HepG2 (cell line): ENCODE results near the gene ARTN. TPM values are rescaled to one million over a fixed set of nuclear protein-coding genes. Genes with fewer than 3 reads are reported as not detected.
A peak's percentile ranks its signal among the peaks of the same experiment; 100 is the strongest.

ENCODE experiments used
- AGO2 ChIP-seq: fragments of 200-400 bp; formaldehyde crosslinking; optimal IDR thresholded peaks from 2 replicates; pipeline ENCODE3; 2017; ENCODE audit warnings: mild to moderate bottlenecking, low read depth, low read length, moderate library complexity
- AHR ChIP-seq: IDR thresholded peaks from 2 replicates; pipeline ENCODE4 v1.6.1; 2018; ENCODE audit warnings: missing genetic modification reagents, missing compliant biosample characterization
- ARNT ChIP-seq: fragments of 450-650 bp; IDR thresholded peaks from 2 replicates; pipeline ENCODE4 v1.6.1; 2017
- ETV5 ChIP-seq: IDR thresholded peaks from 2 replicates; pipeline ENCODE4 v1.6.1; 2018; ENCODE audit warnings: missing biosample characterization, missing genetic modification reagents, inconsistent platforms, borderline replicate concordance
- FOXJ3 ChIP-seq: sonication (generic); formaldehyde crosslinking; IDR thresholded peaks from 2 replicates; pipeline ENCODE4 v1.4.0; 2020; ENCODE audit warnings: missing genetic modification reagents, mild to moderate bottlenecking, borderline replicate concordance
- HMGXB4 ChIP-seq, 2 experiments: sonication (generic) in 1 of 2; formaldehyde crosslinking in 1 of 2; IDR thresholded peaks; 2 replicates each; pipeline versions ENCODE4 v1.4.0 to v1.6.1; 2018 to 2020; ENCODE audit warnings: missing genetic modification reagents in 2 of 2, borderline replicate concordance in 1 of 2, low read depth in 1 of 2, mild to moderate bottlenecking in 1 of 2, missing biosample characterization in 1 of 2
- KDM2A ChIP-seq: sonication (generic); formaldehyde crosslinking; IDR thresholded peaks from 2 replicates; pipeline ENCODE4 v1.4.0; 2020; ENCODE audit warnings: low read depth, missing genetic modification reagents, borderline replicate concordance
- KDM5B ChIP-seq: sonication (generic); formaldehyde crosslinking; IDR thresholded peaks from 2 replicates; pipeline ENCODE4 v1.4.0; 2020; ENCODE audit warnings: missing genetic modification reagents, mild to moderate bottlenecking, borderline replicate concordance
- MAX ChIP-seq: IDR thresholded peaks from 2 replicates; pipeline ENCODE4 v1.6.1; 2012; ENCODE audit warnings: inconsistent platforms
- NFKBIZ ChIP-seq: IDR thresholded peaks from 2 replicates; pipeline ENCODE4 v1.6.1; 2018; ENCODE audit warnings: missing genetic modification reagents, missing compliant biosample characterization
- RBFOX2 ChIP-seq: fragments of 200-400 bp; formaldehyde crosslinking; IDR thresholded peaks from 2 replicates; pipeline ENCODE4 v1.6.1; 2017; ENCODE audit warnings: low read depth, mild to moderate bottlenecking, low read length
- ZBTB7B ChIP-seq: sonication (generic); formaldehyde crosslinking; IDR thresholded peaks from 2 replicates; pipeline ENCODE4 v1.4.0; 2020; ENCODE audit warnings: missing genetic modification reagents
- ZFP62 ChIP-seq: sonication (generic); formaldehyde crosslinking; IDR thresholded peaks from 2 replicates; pipeline ENCODE4 v1.4.0; 2020; ENCODE audit warnings: missing genetic modification reagents
- ZNF260 ChIP-seq: sonication (generic); formaldehyde crosslinking; IDR thresholded peaks from 2 replicates; pipeline ENCODE4 v1.4.0; 2020; ENCODE audit warnings: missing genetic modification reagents, low read depth, mild to moderate bottlenecking, borderline replicate concordance
- ZNF646 ChIP-seq: sonication (generic); formaldehyde crosslinking; IDR thresholded peaks from 2 replicates; pipeline ENCODE4 v1.9.0; 2021; ENCODE audit warnings: mild to moderate bottlenecking, missing genetic modification reagents
- ZNF878 ChIP-seq: sonication (generic); formaldehyde crosslinking; IDR thresholded peaks from 2 replicates; pipeline ENCODE4 v1.8.1; 2023; ENCODE audit warnings: mild to moderate bottlenecking, missing genetic modification reagents, moderate library complexity
- polyA plus RNA-seq, 8 experiments: library from polyadenylated mRNA; depleted of rRNA in 3 of 8; stranded (reverse) in 7 of 8; unstranded in 1 of 8; fragments of >200 nt; fragmentation: Illumina TruSeq in 4 of 8; extraction: Trizol in 4 of 8; gene quantifications; 2 replicates each; pipeline versions ENCODE4 v1.2.1 to v1.2.3, GENCODE V29; 2011 to 2016; ENCODE audit warnings: low read depth in 4 of 8, missing spikeins in 1 of 8, mixed read lengths in 1 of 8; ENCODE audit not compliant: insufficient read depth in 1 of 8
- total RNA-seq, 5 experiments: library from RNA; depleted of rRNA; stranded (reverse); fragments of >200 nt; fragmentation: Illumina TruSeq; extraction: Trizol; gene quantifications; 2 replicates each; pipeline ENCODE4 v1.2.3, GENCODE V29; 2016; ENCODE audit warnings: low read depth in 1 of 5
- TF ChIP-seq, protein P1 (sequence below): sonication (generic); formaldehyde crosslinking; IDR thresholded peaks from 2 replicates; pipeline ENCODE4 v1.5.1; 2020; ENCODE audit warnings: missing genetic modification reagents, mild to moderate bottlenecking, borderline replicate concordance

Gene ARTN
- total and polyA plus RNA-seq, 2 of the 13 experiments (the other 11 are each of a cell fraction or from before 2014, with no cell fraction given) = 0.11 to 0.62 TPM

DNA sequence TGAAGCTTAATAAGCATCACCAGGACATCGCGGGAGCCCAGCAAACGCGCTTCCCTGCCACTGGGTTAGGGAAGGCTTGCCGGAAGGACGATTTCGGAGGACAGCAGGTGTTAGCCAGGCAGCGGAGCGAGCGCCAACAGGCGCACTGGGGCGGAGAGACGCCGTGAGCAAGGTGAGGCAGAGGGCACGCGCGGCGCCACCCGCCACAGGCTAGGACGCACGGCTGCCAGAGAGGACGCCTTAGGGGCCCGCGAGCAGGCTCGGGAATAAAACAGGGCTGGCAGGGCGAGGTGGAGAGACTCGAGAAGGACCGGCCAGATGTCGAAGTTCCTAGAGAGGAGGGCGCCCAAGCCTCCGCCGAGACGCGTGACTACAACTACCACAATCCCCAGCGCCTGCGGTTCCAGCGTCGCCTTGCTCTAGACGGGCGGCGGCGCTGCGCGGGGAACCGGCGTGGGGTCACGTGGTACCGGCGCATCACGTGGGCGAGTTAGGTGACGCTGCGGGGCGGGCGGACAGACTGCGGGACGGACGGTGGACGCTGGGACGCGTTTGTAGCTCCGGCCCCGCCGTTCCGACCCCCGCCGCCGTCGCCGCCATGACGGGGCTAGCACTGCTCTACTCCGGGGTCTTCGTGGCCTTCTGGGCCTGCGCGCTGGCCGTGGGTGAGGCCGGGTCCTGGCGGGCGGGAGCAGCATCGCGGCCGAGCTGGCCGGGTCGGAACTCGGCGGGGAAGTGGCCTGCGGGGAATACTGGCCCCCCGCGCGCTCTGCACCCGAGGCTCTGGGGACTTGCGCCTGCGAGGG lies 41.0 kb downstream of the ARTN start, which contains the start of gene ATP6V0B (continued):
- TF ChIP-seq FOXJ3 = no peak
- TF ChIP-seq RBFOX2 = peak; percentile 96
- no peak for TF ChIP-seq ZNF646 (CRISPR knock-in tag)
- TF ChIP-seq ZNF878 (CRISPR knock-in tag) = no peak; the same call in 1 of the 2 replicates
- no peak for TF ChIP-seq KDM5B
- TF ChIP-seq AHR = no peak; the same call in 1 of the 2 replicates
- TF ChIP-seq, protein P1, sequence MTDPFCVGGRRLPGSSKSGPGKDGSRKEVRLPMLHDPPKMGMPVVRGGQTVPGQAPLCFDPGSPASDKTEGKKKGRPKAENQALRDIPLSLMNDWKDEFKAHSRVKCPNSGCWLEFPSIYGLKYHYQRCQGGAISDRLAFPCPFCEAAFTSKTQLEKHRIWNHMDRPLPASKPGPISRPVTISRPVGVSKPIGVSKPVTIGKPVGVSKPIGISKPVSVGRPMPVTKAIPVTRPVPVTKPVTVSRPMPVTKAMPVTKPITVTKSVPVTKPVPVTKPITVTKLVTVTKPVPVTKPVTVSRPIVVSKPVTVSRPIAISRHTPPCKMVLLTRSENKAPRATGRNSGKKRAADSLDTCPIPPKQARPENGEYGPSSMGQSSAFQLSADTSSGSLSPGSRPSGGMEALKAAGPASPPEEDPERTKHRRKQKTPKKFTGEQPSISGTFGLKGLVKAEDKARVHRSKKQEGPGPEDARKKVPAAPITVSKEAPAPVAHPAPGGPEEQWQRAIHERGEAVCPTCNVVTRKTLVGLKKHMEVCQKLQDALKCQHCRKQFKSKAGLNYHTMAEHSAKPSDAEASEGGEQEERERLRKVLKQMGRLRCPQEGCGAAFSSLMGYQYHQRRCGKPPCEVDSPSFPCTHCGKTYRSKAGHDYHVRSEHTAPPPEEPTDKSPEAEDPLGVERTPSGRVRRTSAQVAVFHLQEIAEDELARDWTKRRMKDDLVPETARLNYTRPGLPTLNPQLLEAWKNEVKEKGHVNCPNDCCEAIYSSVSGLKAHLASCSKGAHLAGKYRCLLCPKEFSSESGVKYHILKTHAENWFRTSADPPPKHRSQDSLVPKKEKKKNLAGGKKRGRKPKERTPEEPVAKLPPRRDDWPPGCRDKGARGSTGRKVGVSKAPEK = no peak
- no peak for TF ChIP-seq ZFP62 (CRISPR knock-in tag)
- TF ChIP-seq ZNF260 (CRISPR knock-in tag) = no peak
- TF ChIP-seq AGO2 = peak; percentile 87
- TF ChIP-seq ZBTB7B = no peak; the same call in 1 of the 2 replicates
- no peak for TF ChIP-seq NFKBIZ (CRISPR knock-in tag)
- peak; percentile 98 for TF ChIP-seq KDM2A
- TF ChIP-seq ETV5 = no peak; the same call in 1 of the 2 replicates
- peak; percentile 92 for TF ChIP-seq MAX
- peak; percentile 68 to 82; a peak in 3 of 4 replicates for TF ChIP-seq HMGXB4 (CRISPR knock-in tag; IDR thresholded peaks at IDR 0.05; ENCODE audit: borderline replicate concordance in 1 of 2, low read depth in 1 of 2)
- TF ChIP-seq ARNT = no peak
